Fibroblast of mammary gland (primary cell): ENCODE measurements around the gene PFDN4.
"Not testable (repeated sequence)": the region's sequence is repeated elsewhere in the genome, so short reads cannot be mapped to it uniquely, and the experiment has no call there.

Experiments used
- DNase-seq: peaks from one replicate; pipeline ENCODE4 v3.0.0-alpha.2; 2010; ENCODE audit warnings: low read depth
- H3K4me3 ChIP-seq: 2 replicates; pipeline ENCODE4 v1.5.1; 2011; ENCODE audit warnings: low read depth, mild to moderate bottlenecking, low read length, moderate library complexity; ENCODE audit not compliant: control insufficient read depth
- CTCF ChIP-seq: conservative IDR thresholded peaks from 2 replicates; pipeline ENCODE4 v1.5.1; 2011; ENCODE audit warnings: low read depth, low read length, inconsistent platforms; ENCODE audit not compliant: control insufficient read depth, insufficient read depth

Gene PFDN4

GRCh38 chr20:54231036-54231435, 23.1 kb downstream of the PFDN4 start:
- no peak overlapping the region for H3K4me3 ChIP-seq
- TF ChIP-seq CTCF, result no peak
- DNase-seq, result no peak

GRCh38 chr20:54234991-54235390, 27.1 kb downstream of the PFDN4 start:
- DNase-seq, result no peak
- TF ChIP-seq CTCF, result no peak
- no peak overlapping the region for H3K4me3 ChIP-seq

- no peak for DNase-seq
- H3K4me3 ChIP-seq, result no peak overlapping the region
- TF ChIP-seq CTCF, result no peak
These were observed 29.4 kb downstream of the PFDN4 start for GRCh38 chr20:54237116-54237943.

- H3K4me3 ChIP-seq, result no peak overlapping the region
- DNase-seq, result no peak
- TF ChIP-seq CTCF, result no peak
These were observed 36.2 kb downstream of the PFDN4 start for GRCh38 chr20:54244113-54244512.

- not testable (repeated sequence) for DNase-seq
These were observed 40.8 kb downstream of the PFDN4 start for GRCh38 chr20:54248705-54249104.

GRCh38 chr20:54250691-54251090, 42.8 kb downstream of the PFDN4 start:
- no peak overlapping the region for H3K4me3 ChIP-seq
- no peak for TF ChIP-seq CTCF
- peak; percentile 42 for DNase-seq

More at GRCh38 chr20:54248705-54249104, 40.8 kb downstream of the PFDN4 start:
- H3K4me3 ChIP-seq, result not testable (repeated sequence)

- TF ChIP-seq CTCF, result no peak
- no peak overlapping the region for H3K4me3 ChIP-seq
- no peak for DNase-seq
These were observed 43.2 kb downstream of the PFDN4 start for GRCh38 chr20:54251096-54251495.
